ENCODE measurements around the gene FKBP8.
A peak's percentile ranks its signal among the peaks of the same experiment; 100 is the strongest.

FKBP8 gene

DNA sequence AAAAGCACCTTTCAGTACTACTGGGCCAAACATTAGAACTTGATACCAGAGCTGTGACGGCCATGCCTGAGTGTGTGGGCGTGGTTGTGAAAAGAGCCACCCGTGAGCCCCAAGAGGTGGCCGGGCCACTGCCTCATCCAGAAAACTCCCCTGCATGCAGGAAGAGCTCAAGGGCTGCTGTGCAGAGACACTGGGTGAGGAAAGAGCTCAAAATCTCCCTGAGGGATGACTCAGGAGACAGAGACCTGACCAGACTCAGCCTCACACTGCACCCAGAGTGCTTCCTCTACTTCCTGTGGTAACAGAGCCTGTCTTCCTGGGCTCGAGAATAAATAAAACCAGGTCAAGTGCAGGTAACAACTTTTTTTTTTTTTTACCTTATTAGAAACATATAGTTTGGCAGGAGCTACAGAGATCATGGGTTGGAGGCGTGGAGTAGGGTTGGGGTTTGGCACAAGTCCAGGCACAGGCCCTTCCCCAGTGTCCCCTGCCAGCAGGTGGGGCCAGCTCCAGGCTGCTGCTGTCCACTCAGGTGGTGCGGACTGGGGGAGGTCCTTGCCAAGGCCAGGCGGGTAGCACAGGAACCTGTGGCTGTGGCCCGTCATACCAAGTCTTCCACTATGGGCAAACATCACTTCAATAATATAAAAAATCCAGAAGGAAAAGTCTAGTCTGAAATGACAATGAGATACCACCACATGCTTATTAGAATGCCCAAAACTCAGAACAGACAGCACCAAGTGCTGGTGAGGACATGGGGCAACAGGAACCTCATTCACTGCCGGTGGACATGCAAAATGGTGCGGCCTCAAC lies 47.0 kb downstream of the FKBP8 start:
- DNase-seq (ENCODE audit: extremely low read depth, insufficient read length), result no peak
- Histone ChIP-seq H3K4me3 (replicated peaks; ENCODE audit: low read depth, low read length) (no peak overlapping the region), H3K36me3 (ENCODE audit: control insufficient read depth, insufficient read depth, low read length) (peaks cover 1% of the 10 kb centered on the region), H3K27me3 (replicated peaks; ENCODE audit: control insufficient read depth, insufficient read depth, low read length) (no peaks in the 10 kb centered on the region)
- TF ChIP-seq CTCF (IDR thresholded peaks at IDR 0.05; ENCODE audit: insufficient read depth, low read length, poor library complexity, severe bottlenecking), result peak; percentile 17

DNA sequence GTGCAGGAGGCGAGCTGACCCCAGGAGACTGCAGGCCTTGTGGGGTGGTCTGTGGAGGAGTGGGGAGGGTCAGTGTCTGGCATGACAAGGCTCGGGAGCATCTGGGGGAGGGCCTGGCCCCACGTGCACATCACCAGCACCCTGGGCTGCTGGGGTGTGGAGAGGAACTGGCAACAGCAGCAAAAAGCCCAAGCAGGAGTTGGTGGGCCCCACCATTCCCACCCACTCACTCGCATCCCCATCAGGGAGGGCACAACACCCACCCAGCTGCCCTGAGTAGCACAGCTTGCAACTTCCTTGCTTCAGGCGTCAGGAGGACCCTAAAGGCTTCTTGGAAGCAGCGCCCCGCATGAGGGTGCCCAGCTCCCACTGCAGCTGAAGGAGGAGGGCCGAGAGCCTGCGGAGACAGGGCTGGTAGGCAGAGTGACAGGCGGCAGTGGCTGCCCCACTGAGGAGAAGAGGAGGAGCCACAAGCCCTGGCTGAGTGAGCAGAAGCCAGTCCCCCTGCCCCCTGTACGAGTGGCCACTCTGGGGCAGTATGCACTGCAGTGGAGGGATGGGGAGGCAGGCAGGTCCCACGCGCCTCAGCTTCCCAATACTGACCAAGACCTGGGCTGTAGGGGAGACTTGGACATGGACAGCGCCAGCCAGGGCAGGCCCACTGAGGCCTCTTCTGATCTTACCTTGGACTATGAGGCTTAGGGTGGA lies 48.0 kb downstream of the FKBP8 start:
- H3K27me3 ChIP-seq (replicated peaks; ENCODE audit: control insufficient read depth, insufficient read depth, low read length), result no peaks in the 10 kb centered on the region
- DNase-seq (ENCODE audit: extremely low read depth, insufficient read length), result no peak

GRCh38 chr19:18494267-18494607 lies 49.1 kb downstream of the FKBP8 start:
- Histone ChIP-seq H3K27me3 (replicated peaks; ENCODE audit: control insufficient read depth, insufficient read depth, low read length) (no peaks in the 10 kb centered on the region), H3K4me3 (replicated peaks; ENCODE audit: low read depth, low read length) (no peak overlapping the region), H3K36me3 (ENCODE audit: control insufficient read depth, insufficient read depth, low read length) (no peaks in the 10 kb centered on the region; the same call in 1 of the 2 replicates)
- no peak for TF ChIP-seq CTCF (IDR thresholded peaks at IDR 0.05; ENCODE audit: insufficient read depth, low read length, poor library complexity, severe bottlenecking)
- no peak for DNase-seq (ENCODE audit: extremely low read depth, insufficient read length)

More for the DNA sequence above, 48.0 kb downstream of the FKBP8 start:
- H3K36me3 ChIP-seq (ENCODE audit: control insufficient read depth, insufficient read depth, low read length), result no peaks in the 10 kb centered on the region; the same call in 1 of the 2 replicates
- H3K4me3 ChIP-seq (replicated peaks; ENCODE audit: low read depth, low read length), result no peak overlapping the region
- TF ChIP-seq CTCF (IDR thresholded peaks at IDR 0.05; ENCODE audit: insufficient read depth, low read length, poor library complexity, severe bottlenecking), result no peak

GRCh38 chr19:18493440-18494266 lies 49.7 kb downstream of the FKBP8 start:
- DNase-seq (ENCODE audit: extremely low read depth, insufficient read length), result no peak
- Histone ChIP-seq H3K4me3 (replicated peaks; ENCODE audit: low read depth, low read length) (no peak overlapping the region), H3K36me3 (ENCODE audit: control insufficient read depth, insufficient read depth, low read length) (no peaks in the 10 kb centered on the region; the same call in 1 of the 2 replicates), H3K27me3 (replicated peaks; ENCODE audit: control insufficient read depth, insufficient read depth, low read length) (no peaks in the 10 kb centered on the region)
- no peak for TF ChIP-seq CTCF (IDR thresholded peaks at IDR 0.05; ENCODE audit: insufficient read depth, low read length, poor library complexity, severe bottlenecking)

GRCh38 chr19:18491995-18492953 lies 51.1 kb downstream of the FKBP8 start:
- TF ChIP-seq CTCF (IDR thresholded peaks at IDR 0.05; ENCODE audit: insufficient read depth, low read length, poor library complexity, severe bottlenecking), result no peak
- H3K36me3 ChIP-seq (ENCODE audit: control insufficient read depth, insufficient read depth, low read length), result peaks cover 3% of the 10 kb centered on the region
- H3K4me3 ChIP-seq (replicated peaks; ENCODE audit: low read depth, low read length), result no peak overlapping the region
- H3K27me3 ChIP-seq (replicated peaks; ENCODE audit: control insufficient read depth, insufficient read depth, low read length), result no peaks in the 10 kb centered on the region
- DNase-seq (ENCODE audit: extremely low read depth, insufficient read length), result no peak
